Measurements from ENCODE around the gene TTLL5. TPM values are rescaled to one million over a fixed set of nuclear protein-coding genes. Genes with fewer than 3 reads are reported as not detected.

The TTLL5 gene
- total and polyA plus RNA-seq, 2 of the 4 experiments (the other 2 are of a cell fraction): 11.9 to 16.7 TPM

DNA sequence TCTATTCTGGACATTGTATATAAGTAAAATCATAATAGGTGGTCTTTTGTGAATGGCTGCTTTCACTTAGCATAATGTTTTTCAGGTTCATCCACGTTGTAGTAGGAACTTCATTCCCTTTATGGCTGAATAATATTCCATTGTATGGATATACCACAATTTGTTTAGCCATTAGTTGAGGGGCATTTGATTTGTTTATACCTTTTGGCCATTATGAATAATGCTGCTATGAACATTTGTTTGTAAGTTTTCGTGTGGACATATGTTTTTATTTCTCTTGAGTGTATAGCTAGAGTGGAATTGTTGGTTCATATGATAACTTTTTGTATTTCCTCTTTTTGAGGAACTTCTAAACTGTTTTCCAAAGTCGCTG, 123.3 kb downstream of the TTLL5 start:
- Histone ChIP-seq H3K4me2 (ENCODE audit: low read depth, low read length) (no peak overlapping the region), H3K9me1 (ENCODE audit: insufficient read depth, low read length) (no peaks in the 10 kb centered on the region), H3K27me3 (ENCODE audit: control insufficient read depth, insufficient read depth, low read length) (no peaks in the 10 kb centered on the region), H2AFZ (replicated peaks; ENCODE audit: low read length, poor library complexity) (no peak overlapping the region), H4K91ac (ENCODE audit: insufficient read depth, low read depth, low read length) (no peak overlapping the region), H2BK20ac (ENCODE audit: low read depth, low read length) (no peak overlapping the region), H4K5ac (ENCODE audit: low read depth, low read length) (no peak overlapping the region), H2BK5ac (ENCODE audit: low read depth, low read length, poor library complexity, severe bottlenecking) (no peak overlapping the region), H3K36me3 (ENCODE audit: control insufficient read depth, insufficient read depth, low read length) (peaks cover 5% of the 10 kb centered on the region; the same call in 1 of the 2 replicates), H2AK9ac (replicated peaks; ENCODE audit: low read depth, low read length, poor library complexity) (no peak overlapping the region), H3K4me1 (ENCODE audit: control insufficient read depth, insufficient read depth, low read length) (no peaks in the 10 kb centered on the region), H2BK15ac (ENCODE audit: low read depth, low read length) (no peak overlapping the region), H4K20me1 (ENCODE audit: insufficient read depth, low read length) (no peaks in the 10 kb centered on the region), H3K18ac (ENCODE audit: low read depth, low read length) (no peak overlapping the region), H3K9ac (ENCODE audit: low read depth, low read length) (no peak overlapping the region), H3K4ac (ENCODE audit: low read depth, low read length) (no peak overlapping the region), H2BK120ac (ENCODE audit: low read depth, low read length) (no peak overlapping the region), H3K79me1 (ENCODE audit: low read depth in 1 of 2, low read length in 2 of 2) (no peaks in the 10 kb centered on the region), H4K8ac (ENCODE audit: low read depth in 2 of 2, low read length in 2 of 2) (no peak overlapping the region), H3K14ac (replicated peaks; ENCODE audit: low read depth, low read length) (no peak overlapping the region), H3K9me3 (ENCODE audit: control insufficient read depth, insufficient read depth, low read length) (no peaks in the 10 kb centered on the region), H3K27ac (ENCODE audit: insufficient read depth, low read length) (no peak overlapping the region), H3K4me3 (ENCODE audit: insufficient read depth, low read depth, low read length) (no peak overlapping the region), H2AK5ac (ENCODE audit: low read depth, low read length) (no peak overlapping the region), H3K56ac (ENCODE audit: extremely low read depth, insufficient read depth, low read length) (no peak overlapping the region), H3K23ac (ENCODE audit: low read depth, low read length) (no peak overlapping the region)
- dilution Hi-C loops (cut with HindIII; ENCODE audit: low sequenced_read_pairs, unreplicated experiment): no loop called here
- no peak for TF ChIP-seq RAD21 (IDR thresholded peaks at IDR 0.05; ENCODE audit: low read length)
- TF ChIP-seq, protein P1, sequence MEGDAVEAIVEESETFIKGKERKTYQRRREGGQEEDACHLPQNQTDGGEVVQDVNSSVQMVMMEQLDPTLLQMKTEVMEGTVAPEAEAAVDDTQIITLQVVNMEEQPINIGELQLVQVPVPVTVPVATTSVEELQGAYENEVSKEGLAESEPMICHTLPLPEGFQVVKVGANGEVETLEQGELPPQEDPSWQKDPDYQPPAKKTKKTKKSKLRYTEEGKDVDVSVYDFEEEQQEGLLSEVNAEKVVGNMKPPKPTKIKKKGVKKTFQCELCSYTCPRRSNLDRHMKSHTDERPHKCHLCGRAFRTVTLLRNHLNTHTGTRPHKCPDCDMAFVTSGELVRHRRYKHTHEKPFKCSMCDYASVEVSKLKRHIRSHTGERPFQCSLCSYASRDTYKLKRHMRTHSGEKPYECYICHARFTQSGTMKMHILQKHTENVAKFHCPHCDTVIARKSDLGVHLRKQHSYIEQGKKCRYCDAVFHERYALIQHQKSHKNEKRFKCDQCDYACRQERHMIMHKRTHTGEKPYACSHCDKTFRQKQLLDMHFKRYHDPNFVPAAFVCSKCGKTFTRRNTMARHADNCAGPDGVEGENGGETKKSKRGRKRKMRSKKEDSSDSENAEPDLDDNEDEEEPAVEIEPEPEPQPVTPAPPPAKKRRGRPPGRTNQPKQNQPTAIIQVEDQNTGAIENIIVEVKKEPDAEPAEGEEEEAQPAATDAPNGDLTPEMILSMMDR (conservative IDR thresholded peaks at IDR 0.05; ENCODE audit: low read depth, low read length): no peak
- TF ChIP-seq BHLHE40 (IDR thresholded peaks at IDR 0.05; ENCODE audit: low read depth, low read length): no peak
- TF ChIP-seq RFX5 (IDR thresholded peaks at IDR 0.05; ENCODE audit: low read depth, low read length): no peak
- TF ChIP-seq, protein P2, sequence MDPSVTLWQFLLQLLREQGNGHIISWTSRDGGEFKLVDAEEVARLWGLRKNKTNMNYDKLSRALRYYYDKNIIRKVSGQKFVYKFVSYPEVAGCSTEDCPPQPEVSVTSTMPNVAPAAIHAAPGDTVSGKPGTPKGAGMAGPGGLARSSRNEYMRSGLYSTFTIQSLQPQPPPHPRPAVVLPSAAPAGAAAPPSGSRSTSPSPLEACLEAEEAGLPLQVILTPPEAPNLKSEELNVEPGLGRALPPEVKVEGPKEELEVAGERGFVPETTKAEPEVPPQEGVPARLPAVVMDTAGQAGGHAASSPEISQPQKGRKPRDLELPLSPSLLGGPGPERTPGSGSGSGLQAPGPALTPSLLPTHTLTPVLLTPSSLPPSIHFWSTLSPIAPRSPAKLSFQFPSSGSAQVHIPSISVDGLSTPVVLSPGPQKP (IDR thresholded peaks at IDR 0.05; ENCODE audit: borderline replicate concordance, low read depth, low read length): no peak
- TF ChIP-seq FOS (IDR thresholded peaks at IDR 0.05; ENCODE audit: low read depth, low read length): no peak
- no peak for TF ChIP-seq RCOR1 (IDR thresholded peaks at IDR 0.05; ENCODE audit: insufficient replicate concordance, low read length)
- intact Hi-C loops (cut with micrococcal nuclease): no loop called here
- CTCF ChIA-PET: no interaction called here
- in situ Hi-C loops (cut with MboI; ENCODE audit: low sequenced_read_pairs): no loop called here
- BruUV-seq (replicated peaks): no TSS peak
- no CpG with 5 or more reads among the region's 3 CpGs for WGBS, 2 experiments (ENCODE audit: extremely low coverage in 2 of 2, insufficient read length in 1 of 2)
- ATAC-seq (ENCODE audit: low read depth): no peak
- DNase-seq: no peak
- POLR2A ChIA-PET (ENCODE audit: unreplicated experiment): no interaction called here
